ENCODE data around the gene EXOC3L4. TPM values are rescaled to one million over a fixed set of nuclear protein-coding genes. Genes with fewer than 3 reads are reported as not detected.

Gene EXOC3L4
- total RNA-seq, 2 experiments from 2014 or later: not detected

DNA sequence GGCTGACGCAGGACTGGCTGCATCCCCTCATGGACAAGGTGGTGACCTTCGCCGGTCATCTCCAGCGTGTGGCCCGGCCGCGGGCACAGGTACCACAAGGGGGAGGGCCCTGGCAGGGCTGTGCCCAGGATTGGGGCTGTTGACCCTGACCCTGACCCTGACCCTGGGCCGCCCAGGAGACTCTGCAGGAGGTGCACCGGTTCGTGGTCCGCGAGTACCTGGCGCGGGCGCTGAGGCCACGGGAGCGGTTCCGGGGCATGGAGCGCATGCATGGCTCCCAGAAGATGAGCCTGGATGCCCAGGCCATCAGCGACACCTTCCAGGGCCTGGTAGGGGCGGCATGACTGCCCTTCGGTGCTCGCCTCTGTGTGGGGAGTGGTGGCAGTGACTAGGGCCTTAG, 12.9 kb downstream of the EXOC3L4 start:
- CTCF ChIA-PET (ENCODE audit: unreplicated experiment): no interaction called here
- no peak overlapping the region for H3K4me2 ChIP-seq (ENCODE audit: low read length)
- H2AFZ ChIP-seq (ENCODE audit: low read length): no peak overlapping the region
- intact Hi-C loops (cut with micrococcal nuclease; ENCODE audit: unreplicated experiment): no loop called here
- H3K79me2 ChIP-seq (ENCODE audit: insufficient read depth, low read depth, low read length): no peaks in the 10 kb centered on the region
- no peak overlapping the region for H3K4me3 ChIP-seq (ENCODE audit: low read depth, low read length, poor library complexity, severe bottlenecking)
- no TSS peak for BruUV-seq (replicated peaks)
- H3K9me3 ChIP-seq (ENCODE audit: low read length): no peaks in the 10 kb centered on the region
- no peaks in the 10 kb centered on the region for H4K20me1 ChIP-seq (ENCODE audit: insufficient read depth, low read length)
- TF ChIP-seq, protein P1, sequence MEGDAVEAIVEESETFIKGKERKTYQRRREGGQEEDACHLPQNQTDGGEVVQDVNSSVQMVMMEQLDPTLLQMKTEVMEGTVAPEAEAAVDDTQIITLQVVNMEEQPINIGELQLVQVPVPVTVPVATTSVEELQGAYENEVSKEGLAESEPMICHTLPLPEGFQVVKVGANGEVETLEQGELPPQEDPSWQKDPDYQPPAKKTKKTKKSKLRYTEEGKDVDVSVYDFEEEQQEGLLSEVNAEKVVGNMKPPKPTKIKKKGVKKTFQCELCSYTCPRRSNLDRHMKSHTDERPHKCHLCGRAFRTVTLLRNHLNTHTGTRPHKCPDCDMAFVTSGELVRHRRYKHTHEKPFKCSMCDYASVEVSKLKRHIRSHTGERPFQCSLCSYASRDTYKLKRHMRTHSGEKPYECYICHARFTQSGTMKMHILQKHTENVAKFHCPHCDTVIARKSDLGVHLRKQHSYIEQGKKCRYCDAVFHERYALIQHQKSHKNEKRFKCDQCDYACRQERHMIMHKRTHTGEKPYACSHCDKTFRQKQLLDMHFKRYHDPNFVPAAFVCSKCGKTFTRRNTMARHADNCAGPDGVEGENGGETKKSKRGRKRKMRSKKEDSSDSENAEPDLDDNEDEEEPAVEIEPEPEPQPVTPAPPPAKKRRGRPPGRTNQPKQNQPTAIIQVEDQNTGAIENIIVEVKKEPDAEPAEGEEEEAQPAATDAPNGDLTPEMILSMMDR (conservative IDR thresholded peaks at IDR 0.05; ENCODE audit: low read length): no peak
- no peak for TF ChIP-seq EZH2phosphoT487 (IDR thresholded peaks at IDR 0.05; ENCODE audit: borderline replicate concordance, low read depth, low read length)
- POLR2A ChIA-PET: no interaction called here
- peaks cover 35% of the 10 kb centered on the region for H3K4me1 ChIP-seq (ENCODE audit: insufficient read depth, low read length, poor library complexity, severe bottlenecking)
- H3K36me3 ChIP-seq (ENCODE audit: insufficient read depth, low read length): no peaks in the 10 kb centered on the region
- no peak for DNase-seq (ENCODE audit: low spot score)
- H3K27ac ChIP-seq (ENCODE audit: low read depth, low read length, poor library complexity, severe bottlenecking): no peak overlapping the region
- H3K9me2 ChIP-seq (ENCODE audit: insufficient read depth, low read length): no peaks in the 10 kb centered on the region

DNA sequence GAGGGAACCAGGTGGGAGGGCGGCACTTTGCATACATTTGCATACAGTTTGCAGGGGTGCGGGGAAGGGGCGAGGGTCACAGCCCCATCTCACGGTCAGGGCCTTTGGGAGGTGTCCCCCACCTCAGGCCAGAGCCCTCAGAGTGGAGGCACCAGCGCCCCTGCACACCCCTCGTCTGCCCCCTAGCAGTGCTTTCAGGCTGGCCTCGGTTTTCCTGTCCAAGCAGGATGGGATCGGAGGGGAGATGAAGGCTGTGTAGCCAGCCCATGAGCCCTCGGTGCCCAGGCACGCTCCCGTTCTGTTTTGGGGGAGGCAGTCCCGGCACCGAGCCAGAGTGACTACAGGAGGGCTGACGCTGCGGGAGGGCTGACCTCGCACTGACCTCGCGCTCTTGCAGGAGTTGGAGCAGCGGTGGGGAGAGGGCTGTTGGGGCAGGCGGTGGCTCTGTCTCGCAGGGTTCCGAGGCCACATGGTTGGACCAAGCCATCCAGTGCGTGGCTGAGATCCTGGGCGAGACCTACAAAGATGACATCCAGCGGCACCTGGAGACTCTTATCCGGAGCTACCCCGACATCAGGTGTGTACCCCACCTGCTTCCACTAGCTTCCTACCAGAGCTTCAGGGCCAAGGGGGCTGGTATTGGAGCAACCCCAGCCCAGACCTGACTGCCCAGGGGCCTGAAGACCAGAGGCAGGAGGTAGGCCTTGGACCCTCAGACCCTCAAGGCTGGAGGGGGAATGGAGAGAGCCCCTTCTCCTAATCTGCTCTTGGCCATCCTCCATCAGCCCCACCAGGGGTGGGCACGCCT, 13.6 kb downstream of the EXOC3L4 start:
- no peak overlapping the region for H3K4me2 ChIP-seq (ENCODE audit: low read length)
- no peak overlapping the region for H3K4me3 ChIP-seq (ENCODE audit: low read depth, low read length, poor library complexity, severe bottlenecking)
- no TSS peak for BruUV-seq (replicated peaks)
- POLR2A ChIA-PET: no interaction called here
- no peak for DNase-seq (ENCODE audit: low spot score)
- no peaks in the 10 kb centered on the region for H3K36me3 ChIP-seq (ENCODE audit: insufficient read depth, low read length)
- H3K9me3 ChIP-seq (ENCODE audit: low read length): no peaks in the 10 kb centered on the region
- no peaks in the 10 kb centered on the region for H3K9me2 ChIP-seq (ENCODE audit: insufficient read depth, low read length)
- intact Hi-C loops (cut with micrococcal nuclease; ENCODE audit: unreplicated experiment): no loop called here
- H2AFZ ChIP-seq (ENCODE audit: low read length): no peak overlapping the region
- H3K4me1 ChIP-seq (ENCODE audit: insufficient read depth, low read length, poor library complexity, severe bottlenecking): peaks cover 37% of the 10 kb centered on the region
- H3K27ac ChIP-seq (ENCODE audit: low read depth, low read length, poor library complexity, severe bottlenecking): no peak overlapping the region
- no peaks in the 10 kb centered on the region for H4K20me1 ChIP-seq (ENCODE audit: insufficient read depth, low read length)
- CTCF ChIA-PET (ENCODE audit: unreplicated experiment): no interaction called here
- TF ChIP-seq, protein P1 (conservative IDR thresholded peaks at IDR 0.05; ENCODE audit: low read length): no peak
- TF ChIP-seq EZH2phosphoT487 (IDR thresholded peaks at IDR 0.05; ENCODE audit: borderline replicate concordance, low read depth, low read length): no peak
- H3K79me2 ChIP-seq (ENCODE audit: insufficient read depth, low read depth, low read length): no peaks in the 10 kb centered on the region

DNA sequence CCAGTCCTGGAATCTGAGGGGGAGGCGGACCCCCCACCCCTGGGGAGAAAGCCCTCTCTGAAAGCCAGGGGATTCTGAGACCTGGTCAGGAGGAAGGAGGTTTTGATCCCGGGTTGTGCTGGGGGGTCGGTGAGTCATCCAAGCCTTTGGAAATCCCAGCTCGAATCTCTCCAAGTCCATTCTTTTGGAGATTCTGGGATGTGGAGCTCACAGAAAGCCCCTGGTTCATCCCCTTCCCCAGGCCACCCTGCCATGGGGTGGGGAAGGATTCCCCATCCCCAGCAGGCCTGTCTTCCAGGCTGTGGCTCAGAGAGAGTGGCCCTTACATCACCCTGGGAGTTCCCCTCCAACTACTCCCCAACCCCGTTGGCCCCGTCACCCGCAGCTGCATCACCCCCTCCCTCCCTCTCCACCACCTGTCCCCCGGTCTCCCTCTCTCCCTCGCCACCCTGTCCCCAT, 14.3 kb downstream of the EXOC3L4 start:
- H4K20me1 ChIP-seq (ENCODE audit: insufficient read depth, low read length): no peaks in the 10 kb centered on the region
- H3K9me2 ChIP-seq (ENCODE audit: insufficient read depth, low read length): no peaks in the 10 kb centered on the region
- intact Hi-C loops (cut with micrococcal nuclease; ENCODE audit: unreplicated experiment): no loop called here
- no peak overlapping the region for H2AFZ ChIP-seq (ENCODE audit: low read length)
- H3K9me3 ChIP-seq (ENCODE audit: low read length): no peaks in the 10 kb centered on the region
- H3K4me3 ChIP-seq (ENCODE audit: low read depth, low read length, poor library complexity, severe bottlenecking): no peak overlapping the region
- H3K79me2 ChIP-seq (ENCODE audit: insufficient read depth, low read depth, low read length): no peaks in the 10 kb centered on the region
- TF ChIP-seq EZH2phosphoT487 (IDR thresholded peaks at IDR 0.05; ENCODE audit: borderline replicate concordance, low read depth, low read length): no peak
- TF ChIP-seq, protein P1 (conservative IDR thresholded peaks at IDR 0.05; ENCODE audit: low read length): no peak
- peak; percentile 33 for DNase-seq (ENCODE audit: low spot score)
- POLR2A ChIA-PET: no interaction called here
- H3K27ac ChIP-seq (ENCODE audit: low read depth, low read length, poor library complexity, severe bottlenecking): no peak overlapping the region
- CTCF ChIA-PET (ENCODE audit: unreplicated experiment): no interaction called here
- H3K36me3 ChIP-seq (ENCODE audit: insufficient read depth, low read length): no peaks in the 10 kb centered on the region
- H3K4me2 ChIP-seq (ENCODE audit: low read length): no peak overlapping the region
- BruUV-seq (replicated peaks): no TSS peak
- peaks cover 37% of the 10 kb centered on the region for H3K4me1 ChIP-seq (ENCODE audit: insufficient read depth, low read length, poor library complexity, severe bottlenecking)

Data from OCI-LY7 (cell line).